ENCODE data around the gene PIP4K2B. TPM values are rescaled to one million over a fixed set of nuclear protein-coding genes. Genes with fewer than 3 reads are reported as not detected.

PIP4K2B gene
- total RNA-seq, 1 donor from 2014 or later, result 26.8 TPM

DNA sequence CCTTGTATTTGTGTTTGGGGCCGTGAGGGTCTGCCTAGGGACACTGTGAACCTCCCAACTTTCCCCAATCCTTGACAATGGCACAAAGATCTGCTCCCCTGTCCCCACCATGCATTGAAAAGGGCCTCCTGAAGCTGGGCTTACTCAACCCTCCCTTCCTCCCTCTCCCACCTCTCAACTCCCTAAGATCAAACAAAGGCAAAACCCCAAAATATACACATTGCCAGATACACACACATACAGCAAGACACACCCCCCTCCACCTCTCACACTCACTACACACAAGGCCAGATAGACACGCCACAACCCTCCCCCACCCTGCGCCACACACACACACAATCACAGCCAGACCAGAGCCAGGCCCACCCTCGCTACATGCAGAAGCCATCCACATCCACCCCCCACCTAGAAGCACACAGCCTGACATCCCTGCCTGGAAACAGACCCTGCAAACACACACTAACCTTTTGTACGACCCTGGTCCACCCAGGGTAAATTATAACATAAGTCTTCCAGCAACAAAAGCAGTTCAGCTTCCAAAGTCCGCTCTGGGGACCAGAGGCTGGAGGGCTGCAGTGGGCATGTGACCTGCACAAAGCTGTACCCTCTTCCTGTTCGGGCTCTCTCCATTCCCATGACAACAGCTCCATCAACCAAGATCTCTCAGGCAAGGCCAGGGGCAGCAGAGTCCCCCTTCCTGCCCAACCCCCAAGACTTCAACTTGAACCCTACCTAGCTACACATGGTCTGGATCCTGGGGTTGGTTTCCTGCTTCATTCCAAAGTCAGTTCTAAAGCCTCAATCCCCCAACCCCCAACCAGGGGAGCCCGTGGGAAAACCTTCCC, 53.1 kb downstream of the PIP4K2B start:
- DNase-seq (ENCODE audit: low read depth in 2 of 2), result no peak

DNA sequence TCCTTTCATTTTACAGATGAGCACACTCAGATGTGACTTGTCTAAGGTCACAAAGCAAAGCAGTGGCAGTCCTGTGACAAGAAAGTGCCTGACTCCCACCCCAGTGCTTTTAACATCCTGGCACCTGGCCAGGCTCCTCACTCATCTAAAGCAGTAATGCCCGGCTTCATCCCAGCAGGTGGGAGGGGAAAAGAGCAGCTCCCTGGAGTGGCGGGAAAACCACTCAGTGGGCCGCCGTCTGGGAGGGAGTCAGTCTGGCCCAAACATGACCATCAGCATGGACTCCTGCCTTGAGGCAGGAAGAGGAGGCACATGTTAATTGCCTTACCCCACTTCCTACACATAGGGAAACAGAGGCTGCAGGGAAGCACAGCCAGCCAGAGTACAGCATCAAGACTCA, 53.8 kb downstream of the PIP4K2B start:
- DNase-seq (ENCODE audit: low read depth in 2 of 2), result no peak

DNA sequence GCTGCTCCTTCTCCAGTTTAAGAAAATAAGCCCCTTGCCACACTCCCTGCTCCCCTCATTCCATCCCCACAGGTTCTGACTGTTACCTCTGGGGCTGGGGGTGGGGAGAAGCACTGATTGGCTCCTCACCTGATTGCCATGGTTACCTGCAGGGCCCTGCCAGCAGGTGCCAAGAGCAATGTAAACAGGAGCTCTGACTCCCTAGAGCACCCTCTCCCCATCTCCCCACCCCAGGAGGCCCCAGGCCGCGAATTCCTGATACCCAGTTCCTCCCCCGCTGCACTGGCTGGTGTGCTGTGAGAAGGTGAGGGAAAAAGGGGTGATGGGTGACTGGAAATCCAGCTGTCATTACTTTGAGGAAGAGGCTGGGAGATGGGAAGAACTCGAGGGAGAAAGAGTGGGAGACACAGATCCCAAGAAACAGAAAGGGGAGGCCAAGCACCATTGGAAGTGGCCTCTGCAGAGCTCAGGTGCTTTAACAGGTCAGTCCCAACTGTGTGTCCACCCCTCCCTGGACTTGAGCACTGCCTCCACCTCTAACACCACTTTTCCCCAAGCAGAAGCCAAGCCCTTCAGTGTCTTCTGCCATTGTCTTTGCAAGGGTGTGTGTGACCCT, 55.7 kb downstream of the PIP4K2B start:
- no peak for DNase-seq (ENCODE audit: low read depth in 2 of 2)

DNA sequence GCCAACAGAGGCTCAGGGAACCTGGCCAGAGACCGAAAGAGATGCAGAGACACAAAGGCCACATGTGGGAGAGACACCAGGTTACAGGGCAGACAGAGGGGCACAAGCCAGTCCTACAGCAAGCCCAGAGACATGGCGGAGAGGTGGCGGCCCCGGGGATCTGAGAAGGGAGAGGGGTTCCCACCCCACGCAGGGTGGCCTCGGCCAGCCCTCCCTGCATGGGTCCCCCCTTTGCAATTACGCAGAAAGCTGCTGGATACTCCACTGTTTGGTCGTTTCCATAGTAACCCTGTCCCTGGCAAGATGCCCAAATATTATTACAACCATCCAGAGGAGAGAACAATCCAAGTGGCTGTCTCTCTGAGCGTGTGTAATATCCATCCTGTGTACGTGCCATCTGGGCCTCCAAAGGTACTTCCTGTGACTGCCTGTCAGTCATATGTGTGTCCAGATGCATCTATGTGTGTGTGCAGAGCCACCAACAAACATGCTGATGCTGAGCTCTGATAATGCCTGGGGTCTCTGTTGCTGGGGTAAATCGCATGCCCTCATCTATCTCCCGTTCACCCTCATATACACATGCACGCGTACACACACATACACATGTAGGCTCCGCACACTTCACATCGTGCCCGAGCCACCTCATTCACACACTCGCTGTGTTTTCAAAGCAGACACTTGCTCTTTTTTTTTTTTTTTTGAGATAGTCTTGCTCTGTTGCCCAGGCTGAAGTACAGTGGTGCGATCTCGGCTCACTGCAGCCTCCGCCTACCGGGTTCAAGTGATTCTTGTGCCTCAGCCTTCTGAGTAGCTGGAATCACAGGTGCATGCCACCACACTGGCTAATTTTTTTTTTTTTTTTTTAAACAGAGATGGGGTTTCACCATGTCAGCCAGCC, 56.7 kb downstream of the PIP4K2B start:
- peak; percentile 94 to 96 for DNase-seq (ENCODE audit: low read depth in 2 of 2)

DNA sequence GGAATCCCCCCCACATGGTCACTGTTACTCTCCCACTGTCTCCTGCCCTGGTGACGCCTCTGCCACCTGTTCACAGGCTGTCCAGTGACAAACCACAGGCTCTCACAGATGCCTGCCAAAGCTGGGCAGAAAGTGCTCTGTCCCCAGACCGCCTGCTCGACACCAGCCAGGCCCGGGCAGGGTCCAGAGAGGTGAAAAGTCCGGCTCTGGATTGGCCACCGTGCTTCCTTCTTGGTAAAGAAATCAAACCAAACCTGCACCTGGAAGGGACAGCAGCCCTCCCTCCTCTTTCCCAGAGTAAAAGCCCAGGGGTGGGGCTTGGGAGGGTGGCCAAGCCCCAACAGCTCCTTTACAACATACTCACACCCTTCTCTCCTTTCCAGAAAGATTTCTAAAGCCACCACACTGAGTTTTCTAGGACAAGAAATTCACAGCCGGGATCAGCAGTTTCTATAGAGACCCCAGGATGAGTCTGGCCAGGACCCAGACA, 57.4 kb downstream of the PIP4K2B start:
- no peak for DNase-seq (ENCODE audit: low read depth in 2 of 2)

DNA sequence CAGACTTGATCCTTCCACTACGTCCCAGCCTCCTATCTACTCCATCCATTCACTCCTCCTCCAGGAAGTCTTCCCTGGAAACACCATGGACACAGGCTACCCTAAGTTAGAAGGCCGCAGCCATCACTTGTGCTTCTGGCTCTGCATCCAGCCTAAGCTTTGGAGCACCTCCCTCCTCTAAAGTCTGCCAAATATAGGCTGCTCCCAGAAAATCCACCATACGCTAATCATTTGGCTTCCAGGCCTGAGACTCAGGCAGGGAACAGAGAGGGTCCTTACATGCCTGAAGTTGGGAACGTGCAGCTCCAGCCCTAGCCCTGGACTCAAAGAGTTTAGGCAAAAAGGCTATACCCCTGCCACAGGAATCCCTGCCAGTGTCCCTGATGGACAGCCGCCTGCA, 57.9 kb downstream of the PIP4K2B start:
- no peak for DNase-seq (ENCODE audit: low read depth in 2 of 2)

DNA sequence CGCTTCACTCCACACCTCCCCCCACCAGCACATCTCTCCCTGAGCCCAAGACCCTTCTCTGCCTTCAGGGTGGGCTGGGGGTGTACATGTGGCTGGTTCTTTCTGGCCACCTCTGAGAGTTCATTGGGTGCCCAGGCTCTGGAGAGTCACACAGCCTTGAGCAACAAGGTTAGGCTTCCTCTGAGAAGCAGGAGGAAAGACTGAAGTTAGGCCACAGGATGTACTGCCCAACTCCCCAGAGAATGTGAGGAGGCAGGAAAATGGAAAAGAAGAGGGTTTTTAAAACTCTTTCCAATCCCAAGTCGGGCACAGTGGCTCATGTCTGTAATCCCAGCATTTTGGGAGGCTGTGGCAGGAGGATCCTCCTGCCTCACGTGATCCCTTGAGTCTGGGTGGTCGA, 58.5 kb downstream of the PIP4K2B start:
- DNase-seq (ENCODE audit: low read depth in 2 of 2), result no peak

DNA sequence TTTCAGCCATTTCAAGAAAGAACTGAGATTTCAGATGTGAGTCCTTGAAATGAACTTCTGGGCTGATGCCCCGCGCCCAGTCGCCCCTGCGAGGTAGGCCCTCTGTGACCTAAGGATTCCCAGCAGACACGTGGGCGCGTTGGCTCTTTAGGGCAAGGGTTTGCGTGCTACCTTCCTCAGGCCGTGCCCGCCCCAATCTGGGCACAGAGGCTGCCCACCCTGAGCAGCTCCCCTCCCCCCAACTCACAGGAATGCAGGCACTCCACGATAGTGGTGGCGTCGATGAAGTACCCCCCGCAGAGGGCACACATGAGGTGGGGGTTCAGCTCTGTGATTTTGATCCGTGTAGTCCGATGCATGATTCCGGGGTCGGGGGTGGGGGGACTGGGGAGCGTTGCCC, 59.3 kb downstream of the PIP4K2B start:
- DNase-seq (ENCODE audit: low read depth in 2 of 2), result no peak

DNA sequence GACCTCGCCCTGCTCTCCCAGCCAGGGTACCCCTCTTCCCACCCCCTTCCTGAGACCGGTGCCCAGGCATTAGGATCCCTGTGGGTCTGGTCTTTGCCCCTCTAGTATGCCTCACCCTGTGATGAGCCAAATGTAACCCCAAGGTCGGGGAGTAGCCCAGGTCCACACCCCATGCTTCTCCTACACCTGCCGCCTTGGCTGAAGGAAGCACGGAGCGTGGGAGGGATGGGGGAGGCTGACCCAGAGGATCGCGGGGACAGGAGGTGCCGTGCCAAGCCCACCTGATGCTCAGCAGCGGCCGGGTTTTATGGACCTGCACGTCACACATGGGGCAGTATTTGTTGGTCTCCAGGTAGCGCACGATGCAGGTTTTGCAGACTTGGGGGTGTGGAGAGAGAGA, 60.1 kb downstream of the PIP4K2B start:
- no peak for DNase-seq (ENCODE audit: low read depth in 2 of 2)

DNA sequence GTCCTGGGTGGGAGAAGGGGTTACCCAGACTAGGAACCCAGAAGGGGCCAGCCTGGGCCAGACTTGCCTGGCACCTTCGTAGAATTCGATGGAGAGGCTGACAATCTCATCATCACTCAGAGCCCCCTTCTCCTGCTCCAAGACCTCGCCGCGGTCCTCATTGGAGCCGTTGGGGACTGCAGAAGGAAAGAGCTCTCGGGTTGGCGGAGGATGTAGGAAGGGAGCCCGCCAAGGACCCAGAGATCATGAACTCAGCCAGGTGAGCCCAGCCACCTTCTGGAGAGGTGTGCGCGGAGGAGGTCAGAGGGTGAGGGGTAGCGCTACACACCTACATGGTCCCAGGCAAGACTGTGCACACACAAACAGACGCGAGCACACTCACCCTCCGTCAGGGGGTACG, 60.7 kb downstream of the PIP4K2B start:
- DNase-seq (ENCODE audit: low read depth in 2 of 2), result no peak

DNA sequence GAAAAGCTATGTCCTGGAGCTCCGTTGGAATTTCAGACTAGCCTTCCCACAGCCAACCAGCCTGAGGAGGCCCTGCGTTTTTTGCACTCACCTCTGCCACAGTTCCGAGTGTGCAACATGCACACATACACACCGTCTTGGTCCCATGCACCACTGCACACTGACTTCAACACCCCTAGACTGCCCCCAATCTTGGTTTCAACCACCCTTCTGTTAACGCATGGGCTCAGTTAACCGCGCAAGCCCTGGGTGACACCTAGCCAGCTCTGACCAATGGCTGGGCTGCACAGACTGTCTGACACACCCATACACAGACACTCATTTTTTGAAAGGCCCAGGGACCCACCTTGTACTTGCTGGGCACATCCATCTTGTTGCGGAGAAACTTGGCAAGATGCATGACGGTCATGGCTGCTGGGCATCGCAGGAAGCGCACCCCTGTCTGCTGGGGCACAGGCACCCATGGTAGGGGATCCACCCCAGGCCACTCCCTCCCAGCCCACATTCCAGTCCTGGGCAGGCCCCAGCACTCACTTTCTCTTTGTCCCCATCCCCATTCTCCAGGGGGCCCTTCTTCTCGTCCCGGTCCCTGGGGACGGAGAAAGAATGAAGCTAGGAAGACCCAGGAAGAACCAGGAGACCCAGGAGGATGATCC, 61.2 kb downstream of the PIP4K2B start:
- no peak for DNase-seq (ENCODE audit: low read depth in 2 of 2)

DNA sequence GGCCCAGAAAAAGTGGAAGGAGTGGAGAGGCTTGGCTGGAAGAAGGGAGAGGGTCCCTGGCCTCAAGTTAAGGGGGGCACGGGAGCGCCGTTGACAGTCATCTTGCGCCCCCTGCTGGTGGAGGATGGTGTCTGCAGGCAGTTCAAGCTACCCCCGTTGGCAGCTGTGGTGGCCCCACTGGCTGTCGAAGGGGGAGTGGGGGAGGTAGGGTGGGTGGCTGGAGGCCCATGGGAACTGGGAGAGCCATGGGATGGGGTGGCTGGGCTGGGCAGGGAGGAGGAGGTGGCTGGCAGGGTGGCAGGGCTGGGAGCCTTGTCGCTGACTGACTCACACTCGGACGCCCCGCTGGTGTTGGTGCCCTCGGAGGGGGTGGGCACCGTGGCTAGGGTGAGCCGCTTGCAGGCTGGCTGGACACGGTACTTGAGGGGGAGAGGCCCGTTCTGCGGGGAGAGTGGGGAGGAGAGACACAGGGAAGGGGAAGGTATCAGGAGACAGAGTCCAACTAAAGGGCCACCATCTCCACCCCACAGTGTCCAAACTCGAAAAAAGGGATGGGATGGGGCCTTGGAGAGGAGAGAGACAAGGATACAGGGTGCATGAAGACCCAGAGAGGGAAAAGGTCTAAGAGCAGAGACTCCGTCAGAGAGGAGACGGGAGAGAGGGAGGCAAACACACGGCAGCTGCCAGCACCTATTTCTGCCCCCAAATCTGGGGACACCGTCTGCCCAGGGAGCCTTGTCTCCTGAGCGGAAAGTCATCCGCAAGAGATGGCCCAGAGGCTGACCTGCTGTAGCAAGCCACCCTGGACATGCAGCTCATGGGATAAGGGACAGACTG, 64.0 kb downstream of the PIP4K2B start:
- no peak for DNase-seq (ENCODE audit: low read depth in 2 of 2)

DNA sequence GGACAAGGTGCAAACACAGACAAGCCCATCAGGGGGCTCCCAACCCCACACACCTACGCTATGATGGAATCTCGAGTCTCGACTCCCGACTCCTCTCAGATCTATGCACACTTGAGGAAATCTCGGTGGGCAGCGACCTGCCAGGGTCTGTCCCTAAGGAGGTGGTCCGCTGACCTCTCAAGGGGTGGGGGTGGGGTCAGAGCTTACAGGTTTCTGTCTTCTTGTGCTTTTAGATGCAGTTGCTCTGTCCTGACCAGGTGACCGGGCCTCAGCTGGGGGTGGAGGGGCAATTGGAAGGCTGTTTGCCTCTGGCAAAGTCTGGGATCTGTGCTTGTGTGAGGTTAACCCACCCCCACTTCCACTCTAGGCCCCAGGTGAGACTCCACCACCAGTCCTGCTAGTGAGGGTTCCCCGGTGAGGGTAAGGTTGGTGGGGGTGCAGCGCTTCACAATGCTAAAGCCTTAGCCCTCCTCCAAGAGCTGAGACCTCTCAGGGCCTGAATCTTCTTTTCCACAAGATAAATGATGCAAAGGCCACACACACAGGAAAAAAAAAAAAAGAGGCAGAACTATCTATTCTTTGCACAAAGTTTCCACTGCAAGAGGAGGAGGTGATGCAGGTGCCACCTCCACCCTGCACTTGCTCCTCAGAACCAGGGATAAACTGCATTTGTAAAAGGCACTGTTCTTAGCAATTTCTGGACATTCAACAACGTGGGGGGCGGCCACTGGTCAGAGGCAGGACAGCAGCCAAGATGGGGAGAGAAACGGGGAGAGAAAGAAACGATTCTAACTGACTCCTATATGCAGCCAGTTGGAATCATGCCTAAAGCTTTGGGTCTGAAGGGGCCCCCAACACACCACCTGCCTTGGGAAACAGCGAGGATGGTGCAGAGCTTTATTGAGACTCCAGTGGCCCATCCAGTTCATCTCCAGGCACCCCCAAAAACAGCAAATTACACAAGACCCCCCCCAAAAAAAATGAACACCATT, 65.1 kb downstream of the PIP4K2B start:
- DNase-seq (ENCODE audit: low read depth in 2 of 2), result no peak

DNA sequence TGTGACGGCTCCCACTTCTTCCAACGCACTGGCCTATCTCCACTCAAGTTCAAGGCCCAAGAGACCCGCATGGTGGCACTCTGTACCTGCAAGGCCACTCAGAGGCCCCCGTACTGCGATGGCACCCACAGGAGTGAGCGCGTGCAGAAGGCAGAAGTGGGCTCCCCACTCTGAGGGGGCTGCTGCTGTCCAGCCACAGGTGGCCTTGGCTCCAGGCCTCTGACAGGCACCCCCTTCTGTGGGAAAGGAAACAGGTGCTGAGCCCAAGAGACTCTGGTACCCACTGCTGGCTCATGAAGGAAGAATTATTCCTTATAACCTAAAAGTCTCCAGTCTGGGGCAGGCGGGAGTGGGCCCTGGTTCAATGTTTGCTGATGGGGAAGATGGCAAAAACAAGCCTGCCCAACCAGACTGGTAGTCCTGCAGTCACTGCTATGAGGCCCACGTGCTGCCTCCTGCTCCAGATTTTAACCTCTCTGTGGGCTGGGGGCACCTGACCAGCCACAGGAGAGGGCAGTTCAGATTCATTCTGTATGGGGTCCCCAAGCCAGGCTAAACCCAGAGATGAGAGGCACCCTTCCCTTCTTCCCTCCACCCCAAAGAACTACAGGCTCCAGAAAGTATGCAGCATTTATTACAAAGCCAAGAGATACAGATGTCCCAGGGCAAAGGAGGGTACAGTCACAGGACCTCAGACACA, 65.9 kb downstream of the PIP4K2B start:
- DNase-seq (ENCODE audit: low read depth in 2 of 2), result no peak

DNA sequence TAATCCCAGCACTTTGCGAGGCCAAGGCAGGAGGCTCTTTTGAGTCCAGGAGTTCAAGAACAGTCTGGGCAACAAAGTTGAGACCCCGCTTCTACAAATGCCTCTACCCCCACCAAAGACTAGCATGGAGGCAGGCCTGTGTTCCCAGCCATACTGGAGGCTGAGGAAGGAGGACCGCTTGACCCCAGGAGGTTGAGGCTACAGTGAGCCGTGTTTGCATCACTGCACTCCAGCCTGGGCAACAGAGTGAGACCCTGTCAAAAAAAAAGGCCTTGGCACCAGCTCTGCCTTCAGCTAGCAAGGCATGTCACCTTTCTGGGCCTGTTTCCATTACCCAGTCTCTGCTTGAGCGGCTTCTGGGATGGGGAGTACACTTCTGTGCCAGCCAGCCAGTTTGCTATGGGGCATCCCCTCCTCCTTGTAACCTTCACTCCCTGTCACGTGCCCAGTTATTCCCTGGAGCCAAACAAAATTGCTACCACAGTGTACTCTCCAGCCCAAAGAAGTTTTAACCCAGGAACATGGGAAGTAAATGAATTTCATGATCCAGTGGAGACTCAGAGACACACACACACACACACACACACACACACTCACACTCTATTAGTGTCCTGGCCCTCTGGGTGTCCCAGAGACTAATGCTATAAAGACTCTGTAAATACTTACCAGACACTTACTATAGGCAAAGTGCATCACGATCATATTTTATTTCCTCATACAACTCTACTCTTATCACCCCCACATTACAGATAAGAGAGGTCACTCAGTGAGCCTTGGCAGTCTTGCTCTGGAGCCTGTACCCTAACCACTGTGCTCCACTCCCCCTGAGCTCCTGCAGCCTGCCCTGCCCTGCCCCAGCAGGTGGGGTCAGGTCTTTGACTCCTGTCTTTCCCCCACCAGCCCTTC, 66.7 kb downstream of the PIP4K2B start:
- no peak for DNase-seq (ENCODE audit: low read depth in 2 of 2)

DNA sequence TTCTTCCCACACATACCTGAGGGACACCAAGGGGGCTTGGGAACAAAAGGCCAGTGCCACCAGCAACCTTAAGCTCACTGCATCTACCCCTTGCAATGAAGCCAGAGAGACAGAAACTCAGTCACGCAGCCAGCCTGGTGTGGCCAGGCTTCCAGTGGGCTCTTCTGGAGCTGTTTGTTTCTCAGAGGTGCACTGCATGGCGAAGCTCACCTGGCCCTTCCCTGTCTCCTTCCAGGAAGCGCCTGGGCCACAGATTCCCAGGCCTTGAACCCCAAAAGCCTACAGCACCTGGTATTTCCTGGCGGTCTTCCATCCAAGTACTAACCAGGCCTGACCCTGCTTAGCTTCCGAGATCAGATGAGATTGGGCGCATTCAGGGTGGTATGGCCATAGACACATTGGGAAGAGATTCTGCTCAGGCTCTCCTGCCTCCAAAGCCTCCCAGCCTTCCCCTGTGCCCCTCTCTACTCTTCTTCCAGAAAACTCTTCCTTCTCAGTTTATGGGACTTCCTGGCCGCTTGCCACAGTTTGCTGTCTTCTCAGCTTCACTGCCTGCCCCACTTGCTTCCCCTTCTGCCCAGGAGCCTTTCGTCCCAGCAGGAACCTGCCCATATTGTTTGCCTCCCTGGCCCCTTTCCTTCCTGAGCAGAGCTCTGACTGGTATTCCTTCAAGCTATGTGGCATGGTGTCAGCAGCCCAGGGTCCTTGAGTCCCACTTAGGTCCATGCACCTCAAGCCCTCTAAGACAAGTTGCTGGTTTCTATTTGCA, 67.6 kb downstream of the PIP4K2B start:
- DNase-seq (ENCODE audit: low read depth in 2 of 2), result no peak
